Middle frontal gyrus (tissue), 1 donor: ENCODE measurements around the gene SPAG8.

Source experiments
- DNase-seq: peaks from one replicate; pipeline ENCODE4 v3.0.0-alpha.2; 2015; ENCODE audit warnings: low spot score; ENCODE audit errors: extremely low spot score

SPAG8 gene

GRCh38 chr9:35813434-35814105 is 1.5 kb upstream of the SPAG8 start:
- DNase-seq, result no peak

- DNase-seq, result no peak
Observed at GRCh38 chr9:35811381-35812024, 559 bp downstream of the SPAG8 start.

- DNase-seq, result no peak
Observed at GRCh38 chr9:35810122-35810521, 1.9 kb downstream of the SPAG8 start.

GRCh38 chr9:35808433-35808832 is 3.6 kb downstream of the SPAG8 start:
- no peak for DNase-seq

- DNase-seq, result no peak
Observed at GRCh38 chr9:35806101-35806500, 6.0 kb downstream of the SPAG8 start.

GRCh38 chr9:35801328-35802128 is 10.5 kb downstream of the SPAG8 start:
- no peak for DNase-seq

GRCh38 chr9:35800530-35800929 is 11.5 kb downstream of the SPAG8 start:
- no peak for DNase-seq

GRCh38 chr9:35798658-35799374 is 13.2 kb downstream of the SPAG8 start:
- DNase-seq, result no peak

- no peak for DNase-seq
Observed at GRCh38 chr9:35797311-35798109, 14.6 kb downstream of the SPAG8 start.

GRCh38 chr9:35795695-35796094 is 16.4 kb downstream of the SPAG8 start:
- no peak for DNase-seq

- no peak for DNase-seq
Observed at GRCh38 chr9:35793461-35793860, 18.6 kb downstream of the SPAG8 start.

GRCh38 chr9:35792826-35793225 is 19.2 kb downstream of the SPAG8 start:
- no peak for DNase-seq

GRCh38 chr9:35792024-35792813 is 19.8 kb downstream of the SPAG8 start:
- DNase-seq, result no peak

GRCh38 chr9:35791297-35791921 is 20.7 kb downstream of the SPAG8 start, which contains the start of gene NPR2:
TSS of gene NPR2 (plus strand) at chr9:35791591. CDS start at chr9:35792409, 818 bp downstream.
- DNase-seq, result no peak

GRCh38 chr9:35790385-35791296 is 21.4 kb downstream of the SPAG8 start:
- DNase-seq, result peak; percentile 63

GRCh38 chr9:35790025-35790384 is 22.1 kb downstream of the SPAG8 start:
- DNase-seq, result no peak

- no peak for DNase-seq
Observed at GRCh38 chr9:35789541-35789940, 22.5 kb downstream of the SPAG8 start.

GRCh38 chr9:35783418-35783817 is 28.6 kb downstream of the SPAG8 start:
- no peak for DNase-seq

GRCh38 chr9:35781066-35781465 is 31.0 kb downstream of the SPAG8 start:
- peak; percentile 33 for DNase-seq
